HG03442 (cell line): ENCODE measurements around the gene MYMK.
A peak's percentile ranks its signal among the peaks of the same experiment; 100 is the strongest.

Experiments used
- ATAC-seq: cut with Tn5 transposase; IDR thresholded peaks from one replicate; pipeline ENCODE4 v1.9.1; 2021; ENCODE audit warnings: mild to moderate bottlenecking, moderate library complexity; ENCODE audit not compliant: unreplicated experiment

MYMK gene

DNA sequence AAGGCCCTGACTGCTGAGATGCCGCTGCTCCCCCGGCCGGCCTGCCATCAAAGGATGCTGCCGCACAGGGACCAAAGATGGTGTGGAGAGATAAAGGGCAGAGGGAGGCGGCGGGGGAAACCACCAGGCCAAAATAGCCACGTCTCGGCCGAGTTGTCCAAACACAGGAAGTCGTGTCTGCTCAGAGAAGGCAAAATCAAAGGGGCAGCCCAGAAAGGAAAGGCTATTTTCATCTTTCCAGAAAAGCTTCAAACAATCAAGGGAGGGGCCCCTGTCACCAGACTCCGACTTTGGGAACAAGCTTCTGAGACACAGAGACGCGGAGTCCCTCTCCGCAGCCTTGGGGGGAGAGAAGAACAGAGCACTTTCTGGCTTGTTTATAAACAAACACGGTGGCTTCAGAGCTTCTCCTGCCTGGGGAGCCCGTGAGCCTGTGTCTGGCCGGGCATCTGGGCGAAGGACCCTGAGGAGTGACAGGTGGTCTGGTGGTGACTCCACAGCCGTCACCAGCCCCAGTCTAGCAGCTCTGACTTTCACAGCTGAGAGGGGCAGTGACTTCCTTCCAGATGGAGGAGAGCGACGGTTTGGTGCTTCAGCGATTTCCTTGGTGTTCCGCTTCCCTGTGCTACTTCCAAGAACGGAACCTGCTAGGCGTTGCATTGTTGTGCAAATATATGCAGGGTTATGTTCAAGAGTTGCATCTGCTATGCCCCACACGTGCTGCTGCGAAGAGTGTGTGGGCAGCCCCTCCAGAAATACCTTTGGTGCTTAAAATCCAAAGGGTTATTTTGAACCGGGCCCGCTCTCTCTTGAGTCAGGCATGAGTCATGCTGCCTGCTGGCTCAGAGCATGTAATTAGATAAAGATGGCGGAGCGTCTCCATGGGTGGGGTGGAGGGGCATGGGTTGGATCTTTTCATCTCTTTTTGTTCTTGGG, 33.7 kb upstream of the MYMK start:
- peak; percentile 40 for ATAC-seq

DNA sequence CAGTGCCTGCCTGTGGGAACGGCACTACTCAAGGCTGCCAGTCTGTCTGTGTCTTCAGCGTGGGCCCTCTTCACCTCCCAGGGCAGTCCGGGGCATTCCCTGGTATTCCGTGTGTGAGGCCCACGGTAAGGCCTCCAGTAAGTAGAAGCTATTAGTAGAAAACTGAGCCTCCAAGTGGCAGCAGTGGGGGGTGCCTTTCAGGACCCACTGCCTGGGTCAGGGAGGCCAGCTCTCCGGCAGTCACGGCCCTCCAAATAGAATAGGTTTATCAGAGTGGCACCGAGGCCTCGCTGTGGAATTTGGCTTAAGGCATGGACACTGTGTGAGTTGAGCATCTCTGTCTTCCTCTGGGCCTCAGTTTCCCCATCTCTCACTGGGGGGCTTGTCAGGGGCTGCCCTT, 32.8 kb upstream of the MYMK start:
- ATAC-seq, result no peak

DNA sequence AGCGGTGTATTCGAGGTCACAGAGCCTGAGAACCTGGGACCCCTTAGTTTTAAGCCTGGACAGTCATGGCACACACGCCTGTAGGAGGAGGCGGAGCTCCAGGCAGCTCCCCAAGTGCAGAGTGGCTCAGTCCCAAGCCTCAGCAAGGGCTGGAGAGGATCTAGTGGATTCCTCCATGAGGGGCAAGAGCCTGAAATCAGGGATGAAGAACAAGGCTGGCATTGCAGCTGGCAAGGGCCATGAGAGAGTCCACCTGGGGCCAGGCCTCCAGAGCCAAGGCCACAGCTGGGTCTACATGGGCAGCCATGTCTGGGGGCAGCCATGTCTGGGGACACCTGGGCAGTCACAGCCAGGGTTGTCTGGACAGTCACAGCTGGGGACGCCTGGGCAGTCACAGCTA, 31.6 kb upstream of the MYMK start:
- no peak for ATAC-seq

DNA sequence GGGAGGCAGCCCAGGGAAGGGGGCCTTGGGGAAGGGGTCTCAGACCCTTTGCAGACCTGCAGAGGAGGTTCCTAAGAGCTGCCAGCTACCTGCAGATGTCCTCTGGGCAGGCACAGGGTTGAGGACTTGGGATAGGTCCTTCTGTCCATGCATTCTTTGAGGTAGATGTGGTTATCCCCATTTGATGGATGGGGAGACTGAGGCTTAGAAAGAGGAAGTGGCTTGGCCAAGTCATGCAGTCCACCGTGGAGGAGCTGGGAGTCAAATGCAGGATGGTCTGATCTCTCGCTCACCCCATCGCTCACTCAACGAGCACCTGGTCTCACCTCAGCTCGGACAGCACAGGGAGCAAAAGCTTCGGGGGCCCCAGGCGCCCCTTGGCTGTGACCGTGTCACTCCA, 30.0 kb upstream of the MYMK start:
- ATAC-seq, result no peak

DNA sequence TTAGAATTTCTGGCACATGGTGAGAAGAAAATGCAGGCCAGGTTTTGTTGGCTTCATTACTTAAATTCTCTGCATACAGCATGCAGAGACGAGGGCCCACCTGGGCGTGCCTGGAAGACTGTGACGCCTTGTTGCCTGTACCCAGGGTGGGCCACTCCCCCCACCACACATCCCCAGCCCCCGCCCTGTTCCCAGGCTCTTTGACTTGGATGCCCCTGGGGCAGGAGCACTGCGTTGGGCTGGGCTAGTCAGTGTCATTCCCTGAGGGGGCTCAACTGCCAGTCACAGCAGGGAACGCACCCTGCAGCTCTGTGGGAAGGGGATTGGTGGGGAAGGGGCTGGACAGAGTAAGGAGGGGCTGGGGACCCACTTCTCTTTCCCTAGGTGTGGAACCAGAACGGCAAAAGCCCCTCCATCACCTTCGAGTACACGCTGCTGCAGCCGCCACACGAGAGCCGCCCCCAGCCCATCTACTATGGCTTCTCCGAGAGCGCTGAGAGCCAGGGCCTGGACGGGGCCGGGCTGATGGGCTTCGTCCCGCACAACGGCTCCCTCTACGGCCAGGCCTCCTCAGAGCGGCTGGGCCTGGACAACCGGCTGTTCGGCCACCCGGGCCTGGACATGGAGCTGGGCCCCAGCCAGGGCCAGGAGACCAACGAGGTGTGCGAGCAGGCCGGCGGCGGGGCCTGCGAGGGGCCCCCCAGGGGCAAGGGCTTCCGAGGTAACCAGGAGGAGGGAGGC, 29.4 kb upstream of the MYMK start:
- ATAC-seq, result no peak

DNA sequence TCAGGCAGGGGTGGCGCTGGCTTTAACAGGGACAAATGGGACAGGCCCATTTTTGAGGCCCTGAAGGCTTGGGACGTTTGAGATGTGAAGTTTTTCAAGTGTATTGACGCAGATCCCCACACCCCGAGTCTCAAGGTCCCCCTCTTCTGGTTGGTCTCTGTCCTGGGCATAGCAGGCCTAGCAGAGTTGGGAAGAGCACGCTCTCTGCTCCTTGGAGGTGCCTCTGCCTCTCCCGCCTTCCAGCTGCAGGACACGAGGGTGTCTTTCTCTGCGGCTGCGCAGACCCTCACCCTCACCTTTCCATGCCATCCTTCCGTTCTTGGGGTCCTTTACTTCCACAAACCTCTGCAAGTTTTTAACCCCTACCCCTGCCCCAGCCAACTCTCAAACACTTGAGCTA, 28.4 kb upstream of the MYMK start:
- no peak for ATAC-seq

DNA sequence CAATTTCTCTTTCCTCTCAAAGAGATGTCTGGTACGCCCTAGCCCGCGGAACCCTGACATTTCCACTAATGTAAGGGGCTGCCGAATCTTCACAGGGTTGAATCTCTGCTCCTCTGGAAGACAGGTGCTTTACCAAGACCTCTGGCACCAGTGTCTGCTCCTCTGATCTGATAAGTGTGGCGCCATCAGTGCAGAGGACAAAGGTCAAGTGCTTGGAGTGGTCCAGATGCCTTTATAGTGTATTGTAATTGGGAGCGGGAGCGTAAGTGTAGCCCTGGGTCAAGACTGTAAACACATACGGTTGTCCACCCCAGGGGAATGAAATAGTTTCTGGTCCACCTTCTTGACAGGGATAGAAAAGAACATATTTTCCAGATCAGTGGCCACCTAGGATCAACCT, 27.5 kb upstream of the MYMK start:
- ATAC-seq, result no peak

DNA sequence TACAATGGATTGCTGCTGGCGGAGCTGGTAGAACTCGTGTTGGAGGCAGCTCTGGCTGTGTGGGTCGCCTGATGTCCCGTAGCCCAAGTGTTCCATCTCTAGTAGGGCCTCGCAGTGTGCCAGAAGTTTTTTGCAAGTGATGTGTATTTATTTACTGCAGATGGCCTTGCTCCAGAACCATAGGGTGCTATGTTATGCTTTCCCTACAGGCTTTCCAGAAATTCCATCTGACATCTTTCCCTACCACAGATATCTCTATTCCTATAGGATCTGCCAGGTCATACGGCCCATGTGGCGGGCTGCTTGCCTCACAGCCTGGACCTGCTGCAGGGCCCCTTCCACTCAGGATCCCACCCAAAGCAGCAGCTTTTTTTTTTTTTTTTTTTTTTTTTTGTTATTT, 26.7 kb upstream of the MYMK start:
- ATAC-seq, result no peak

DNA sequence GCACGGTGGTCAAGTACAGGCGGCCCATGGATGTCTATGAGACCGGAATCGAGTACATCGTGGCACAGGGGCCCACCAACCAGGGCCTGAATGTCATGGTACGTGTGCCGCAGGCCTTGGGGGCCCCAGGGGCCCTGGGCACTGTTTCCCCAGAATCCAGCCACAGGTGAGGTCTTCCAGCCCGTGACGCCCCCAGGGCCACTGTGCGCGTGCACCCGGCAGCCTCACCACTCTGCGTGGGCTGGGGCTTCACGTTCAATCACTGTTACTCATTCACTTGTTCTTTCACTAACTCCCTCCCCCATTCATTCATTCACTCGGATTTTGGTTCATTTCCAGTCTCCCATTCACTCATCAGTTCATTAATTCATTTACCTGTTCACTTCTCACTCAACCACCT, 22.4 kb upstream of the MYMK start:
- ATAC-seq, result no peak

DNA sequence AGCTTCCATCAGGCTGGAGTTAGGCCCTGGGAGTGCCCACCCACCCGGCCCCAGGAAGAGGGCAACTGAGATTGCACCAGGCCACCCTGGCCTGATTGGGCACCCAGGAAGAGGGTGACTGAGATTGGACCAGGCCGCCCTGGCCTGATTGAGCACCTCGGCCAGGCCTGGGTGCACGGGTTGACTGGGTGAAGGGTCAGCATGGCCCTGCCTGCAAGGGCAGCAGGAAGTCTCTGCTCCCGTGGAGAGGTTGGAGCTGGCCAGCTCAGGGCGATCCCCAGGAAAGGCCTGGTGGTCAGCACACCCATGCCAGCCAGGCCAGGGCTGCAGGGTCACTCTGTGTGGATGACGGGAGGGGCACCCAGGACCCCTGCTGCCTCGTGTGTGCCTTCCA, 21.5 kb upstream of the MYMK start:
- no peak for ATAC-seq

DNA sequence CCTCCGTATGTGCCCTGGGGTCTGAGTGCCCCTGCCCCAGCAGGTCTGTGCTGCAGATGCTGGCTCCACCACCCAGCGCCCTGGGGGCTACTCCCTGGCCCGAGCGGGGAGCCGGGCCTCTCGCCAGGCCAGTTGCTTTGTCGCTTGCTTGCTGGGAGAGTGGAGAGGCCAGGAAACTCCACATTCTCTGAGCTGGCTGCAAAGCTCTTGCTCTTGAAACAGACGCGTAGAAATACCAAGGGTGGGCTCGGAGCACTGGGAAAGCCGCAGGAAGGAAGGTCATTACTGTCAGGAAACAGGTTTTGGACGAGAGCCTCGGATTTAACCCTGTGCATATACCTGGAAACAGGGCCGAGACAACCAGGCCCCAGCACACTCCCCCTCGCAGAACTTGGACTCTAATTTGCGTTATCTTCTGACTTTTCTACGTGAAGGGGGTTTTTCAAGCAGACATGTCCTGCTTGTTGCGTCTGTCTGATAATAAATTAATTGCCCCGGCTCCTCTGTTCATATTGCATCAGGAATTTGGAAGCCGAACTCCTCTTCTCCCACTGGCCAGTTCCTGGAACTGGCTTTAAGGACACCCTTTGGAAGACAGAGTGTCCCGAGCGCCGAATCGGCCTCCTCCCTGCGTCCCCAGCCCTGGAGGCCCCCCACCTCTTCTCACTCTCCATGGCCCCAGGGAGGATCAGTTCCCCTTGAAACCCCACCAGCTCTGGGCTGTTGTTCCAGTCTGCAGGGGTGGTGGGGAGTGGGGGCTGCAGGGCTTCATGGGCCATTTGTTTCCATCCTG, 20.9 kb upstream of the MYMK start:
- ATAC-seq, result no peak

DNA sequence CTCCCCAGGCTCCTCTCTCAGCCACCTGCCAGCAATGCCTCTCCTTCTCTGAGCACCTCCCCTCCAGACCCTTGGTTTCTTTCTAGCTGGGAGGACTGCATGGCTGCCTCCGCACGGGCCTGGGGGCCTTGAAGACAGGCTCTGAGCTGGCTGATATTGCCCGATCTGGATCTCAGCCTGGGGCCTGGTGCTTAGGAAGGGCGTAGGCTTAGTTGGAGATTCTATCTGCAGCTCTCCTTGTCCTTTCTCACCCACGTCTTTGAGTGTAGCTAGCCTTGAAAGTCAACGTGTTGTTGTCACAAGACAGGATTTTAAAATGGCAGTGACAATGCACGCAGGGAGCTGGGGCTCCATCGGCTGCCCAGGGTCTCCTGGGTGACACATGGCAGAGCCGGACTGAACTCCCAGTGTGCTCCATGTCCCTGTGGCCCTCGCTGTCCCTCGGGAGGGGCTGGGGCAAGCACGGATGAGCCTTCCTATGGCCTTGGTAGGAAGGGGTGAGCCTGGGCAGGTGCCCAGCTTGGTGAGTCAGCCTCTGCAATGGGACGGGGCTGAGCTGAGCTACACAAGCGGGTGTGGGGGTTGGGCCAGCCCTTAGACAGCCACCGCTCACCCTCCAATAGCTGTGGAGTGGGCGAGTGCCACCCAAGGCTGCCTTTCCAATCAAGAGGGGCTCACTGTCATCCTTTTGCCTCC, 19.2 kb upstream of the MYMK start:
- no peak for ATAC-seq

DNA sequence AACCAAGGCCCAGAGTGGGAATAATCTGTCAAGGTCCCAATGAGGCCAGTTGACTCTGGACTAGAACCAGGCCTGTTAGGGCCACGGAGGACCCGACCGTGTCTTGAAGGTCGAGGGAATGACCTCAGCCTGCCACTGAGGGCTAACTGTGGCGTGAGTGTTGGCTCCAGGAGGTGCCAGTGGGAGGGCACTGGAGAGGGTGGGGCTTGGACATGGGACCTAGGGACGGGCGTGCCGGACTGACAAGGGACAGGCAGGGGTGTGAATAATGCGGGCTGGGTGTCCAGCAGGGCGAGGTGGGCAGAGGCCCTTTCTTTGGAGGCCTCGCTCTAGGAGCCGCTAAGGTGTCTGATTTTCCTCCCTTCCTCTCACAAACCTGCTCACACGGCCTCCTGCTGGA, 17.2 kb upstream of the MYMK start:
- no peak for ATAC-seq

DNA sequence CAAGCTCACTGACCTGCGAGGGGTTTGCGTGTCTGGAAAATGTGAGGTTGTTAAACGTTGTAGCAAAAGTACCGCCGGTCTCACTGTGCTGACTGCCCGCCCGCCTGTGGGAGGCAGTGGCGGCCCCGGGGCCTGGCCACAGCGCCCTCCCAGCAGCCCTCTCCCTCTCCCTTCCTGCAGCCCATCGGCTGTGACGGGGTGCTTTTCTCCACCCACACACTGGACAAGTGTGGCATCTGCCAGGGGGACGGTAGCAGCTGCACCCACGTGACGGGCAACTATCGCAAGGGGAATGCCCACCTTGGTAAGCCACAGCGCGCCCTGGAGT, 15.9 kb upstream of the MYMK start:
- ATAC-seq, result no peak

DNA sequence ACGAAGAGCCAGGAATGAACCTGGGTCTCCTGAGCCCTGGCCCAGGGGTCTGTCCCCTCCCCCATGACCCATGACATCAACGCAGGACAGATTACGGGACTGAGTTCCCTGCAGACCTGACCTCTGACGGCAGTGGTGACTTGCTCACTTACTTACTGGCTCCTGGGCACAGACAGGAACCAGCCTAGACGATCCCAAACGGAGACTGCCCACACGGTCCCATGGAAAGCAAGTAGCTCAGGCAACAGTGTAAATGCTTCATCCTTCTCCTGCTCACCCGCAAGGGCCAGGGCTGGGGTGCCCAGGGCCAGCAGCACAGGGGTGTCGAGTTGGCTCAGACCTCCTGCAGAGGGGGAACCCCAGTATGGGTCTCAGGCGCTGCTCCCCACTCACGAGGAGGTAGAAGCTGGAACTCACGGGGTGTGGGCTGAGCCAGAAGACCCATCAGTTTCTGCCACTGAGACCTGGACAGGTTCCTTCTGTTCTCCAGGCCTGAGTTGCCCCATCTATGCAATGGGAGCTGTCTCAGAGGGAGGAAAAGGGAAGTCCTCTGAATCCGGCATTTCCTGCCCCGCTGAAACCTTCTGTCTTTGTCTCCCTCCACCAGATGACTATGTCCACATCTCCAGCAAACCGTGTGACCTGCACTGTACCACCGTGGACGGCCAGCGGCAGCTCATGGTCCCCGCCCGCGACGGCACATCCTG, 15.4 kb upstream of the MYMK start:
- ATAC-seq, result no peak

DNA sequence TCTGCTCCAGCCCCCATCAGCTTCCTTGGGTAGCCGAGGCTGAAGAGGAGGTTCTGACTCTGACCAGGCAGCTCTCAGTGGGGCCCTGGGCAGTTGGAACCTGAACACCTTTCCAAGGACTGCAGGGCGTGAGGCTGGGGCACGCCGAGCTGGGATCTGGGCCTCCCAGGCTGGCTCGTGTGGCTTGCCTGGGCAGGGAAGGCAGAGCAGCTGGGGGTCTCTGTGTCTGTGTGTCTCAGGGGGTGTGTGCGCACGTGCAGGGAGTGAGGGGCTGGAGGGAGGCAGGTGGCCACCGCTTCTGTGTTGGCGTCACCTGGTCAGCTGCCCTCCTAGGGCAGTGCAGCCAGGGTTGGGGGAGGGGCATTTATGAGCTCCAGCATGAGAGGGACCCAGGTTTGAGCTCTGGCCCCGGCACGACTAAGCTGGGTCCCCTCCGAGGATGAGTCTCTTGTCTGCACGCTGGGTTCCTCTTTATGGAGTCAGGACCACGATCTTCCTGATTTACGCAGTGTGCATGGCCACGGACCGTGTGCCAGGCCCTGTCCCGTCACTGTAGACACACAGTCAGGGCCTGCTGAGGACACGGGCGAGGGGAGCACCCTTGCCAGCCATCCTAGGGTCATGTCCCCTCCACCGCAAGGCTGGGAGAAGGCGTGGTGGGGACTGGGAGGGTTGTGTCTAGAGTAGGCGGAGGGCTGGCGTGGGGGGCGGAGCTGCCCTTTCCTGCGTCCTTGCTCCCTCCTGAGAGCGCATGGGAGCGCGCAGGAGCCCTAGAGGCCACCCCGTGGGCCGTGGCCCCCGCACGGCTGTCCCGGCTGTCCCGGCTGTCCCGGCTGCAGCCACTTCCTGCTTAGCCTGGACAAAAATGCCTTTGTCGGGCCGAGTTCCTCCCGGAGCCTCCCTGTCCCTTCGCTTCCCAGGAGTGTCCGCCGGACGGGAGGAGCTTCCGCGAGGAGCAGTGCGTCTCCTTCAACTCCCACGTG, 14.4 kb upstream of the MYMK start:
- no peak for ATAC-seq

DNA sequence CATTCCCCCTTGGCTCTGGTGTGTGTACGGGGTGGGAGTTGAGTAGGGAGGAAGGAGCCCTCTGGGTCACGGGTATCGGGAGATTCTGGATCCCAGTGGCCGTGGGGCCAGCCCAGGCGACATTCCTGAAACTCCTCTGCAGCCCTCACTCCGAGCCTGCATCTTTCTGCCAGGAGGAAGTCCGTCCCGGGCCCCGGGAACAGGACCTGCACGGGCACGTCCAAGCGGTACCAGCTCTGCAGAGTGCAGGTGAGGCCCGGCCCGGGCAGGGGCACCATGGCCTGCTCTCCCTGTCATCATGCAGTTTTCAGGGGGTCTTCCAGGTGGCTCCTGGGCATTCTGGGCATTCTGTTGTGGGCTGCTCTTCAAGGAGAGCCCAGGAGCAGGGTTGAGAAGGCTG, 13.4 kb upstream of the MYMK start:
- no peak for ATAC-seq

DNA sequence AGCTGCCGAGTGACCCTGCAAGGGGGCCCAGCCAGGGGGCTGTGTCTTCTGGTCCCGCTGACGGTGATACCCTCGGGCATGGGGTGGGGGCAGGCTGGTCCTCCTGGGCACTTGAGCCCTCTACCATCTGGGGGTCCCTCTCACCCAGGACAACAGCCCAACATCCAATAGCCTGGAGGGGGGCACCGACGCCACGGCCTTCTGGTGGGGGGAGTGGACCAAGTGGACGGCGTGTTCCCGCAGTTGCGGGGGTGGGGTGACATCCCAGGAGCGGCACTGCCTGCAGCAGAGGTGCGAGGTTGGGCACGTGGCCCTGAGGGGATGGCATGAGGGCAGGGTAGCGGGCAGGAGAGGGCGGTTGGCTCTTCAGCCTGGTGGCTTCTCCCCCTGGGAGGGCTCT, 12.5 kb upstream of the MYMK start:
- ATAC-seq, result no peak

DNA sequence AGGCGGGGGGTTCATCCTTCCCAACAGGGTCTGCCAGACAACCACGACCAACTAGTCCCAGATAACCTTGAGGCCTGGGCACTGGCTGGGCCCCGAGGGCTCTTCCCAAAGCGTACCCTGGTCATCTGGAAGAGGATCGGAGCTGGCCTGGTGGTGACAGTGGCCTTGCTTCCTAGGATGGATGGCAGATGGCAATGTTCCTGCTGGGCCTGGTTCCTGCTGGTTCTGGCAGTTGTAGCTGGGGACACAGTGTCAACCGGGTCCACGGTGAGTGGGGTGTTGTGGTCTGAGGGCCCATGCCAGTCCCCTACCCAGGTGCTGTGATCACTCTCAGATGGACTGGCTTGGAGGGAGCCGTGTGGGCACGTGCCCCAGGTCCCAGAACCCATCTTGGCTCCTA, 11.8 kb upstream of the MYMK start:
- no peak for ATAC-seq
